SU-DHL-6 (cell line): ENCODE measurements around the gene C19orf38.

Experiments used
- H2AFZ ChIP-seq: fragments of 200-600 bp; sonication (generic); 2 replicates; pipeline ENCODE4 v1.6.1; 2014; ENCODE audit warnings: low read depth, mild to moderate bottlenecking, moderate library complexity, mixed read lengths, antibody characterized with exemption, low read length; ENCODE audit not compliant: severe bottlenecking
- H3F3A ChIP-seq: fragments of 200-600 bp; shearing (Covaris generic); 2 replicates; pipeline ENCODE4 v1.6.0; 2016; ENCODE audit warnings: antibody characterized with exemption, mild to moderate bottlenecking; ENCODE audit not compliant: insufficient read depth
- H3K27ac ChIP-seq: fragments of 200-600 bp; sonication (generic); 2 replicates; pipeline ENCODE4 v1.5.1; 2016; ENCODE audit warnings: low read depth, mild to moderate bottlenecking, low read length, moderate library complexity, mixed read lengths
- H3K27me3 ChIP-seq: fragments of 200-600 bp; sonication (generic), shearing (Covaris generic); 2 replicates; pipeline ENCODE4 v1.6.0; 2014; ENCODE audit warnings: mild to moderate bottlenecking, low read length
- H3K36me3 ChIP-seq: fragments of 200-600 bp; sonication (generic); 2 replicates; pipeline ENCODE4 v1.6.1; 2014; ENCODE audit warnings: mild to moderate bottlenecking, low read length, mixed read lengths
- H3K4me2 ChIP-seq: fragments of 300-600, 200-600 bp; shearing (Covaris generic), sonication (generic); 2 replicates; pipeline ENCODE4 v1.6.0; 2014; ENCODE audit warnings: low read length, low read depth, mild to moderate bottlenecking; ENCODE audit not compliant: poor library complexity, severe bottlenecking
- H3K4me3 ChIP-seq: fragments of 200-600 bp; sonication (generic); 2 replicates; pipeline ENCODE4 v1.5.1; 2014; ENCODE audit warnings: antibody characterized with exemption, low read length, mild to moderate bottlenecking, mixed read lengths; ENCODE audit not compliant: insufficient read depth, poor library complexity, severe bottlenecking
- H3K79me2 ChIP-seq: fragments of 200-600 bp; sonication (generic); 2 replicates; pipeline ENCODE4 v1.6.1; 2014; ENCODE audit warnings: mild to moderate bottlenecking, low read length, moderate library complexity; ENCODE audit not compliant: insufficient read depth
- H3K9ac ChIP-seq: fragments of 200-600 bp; sonication (generic); 2 replicates; pipeline ENCODE4 v1.7.0; 2014; ENCODE audit warnings: mild to moderate bottlenecking, low read length
- H3K9me2 ChIP-seq: fragments of 200-600 bp; sonication (generic); replicated peaks from 2 replicates; pipeline ENCODE4 v1.6.1; 2014; ENCODE audit warnings: low read length; ENCODE audit not compliant: insufficient read depth
- H3K9me3 ChIP-seq: fragments of 200-600 bp; sonication (generic); 2 replicates; pipeline ENCODE4 v1.6.1; 2014; ENCODE audit warnings: low read length, mixed read lengths; ENCODE audit not compliant: insufficient read depth
- H4K20me1 ChIP-seq: fragments of 200-600 bp; sonication (generic); 2 replicates; pipeline ENCODE4 v1.6.1; 2014; ENCODE audit warnings: low read depth, mild to moderate bottlenecking, antibody characterized with exemption, low read length, moderate library complexity, mixed read lengths
- CTCF ChIP-seq: fragments of 200-600 bp; sonication (generic); IDR thresholded peaks from one replicate; pipeline ENCODE4 v1.5.1; 2017; ENCODE audit warnings: antibody characterized with exemption, mild to moderate bottlenecking, low read length, moderate library complexity; ENCODE audit not compliant: insufficient read depth, poor library complexity, severe bottlenecking
- EZH2phosphoT487 ChIP-seq: fragments of 200-600 bp; sonication (generic), shearing (Covaris generic); conservative IDR thresholded peaks from 2 replicates; pipeline ENCODE4 v1.6.1; 2018; ENCODE audit warnings: mild to moderate bottlenecking, antibody characterized with exemption, low read length, moderate library complexity, mixed read lengths

Gene C19orf38

GRCh38 chr19:10846500-10847202, 1.6 kb upstream of the C19orf38 start:
- Histone ChIP-seq H3K79me2 (no peaks in the 10 kb centered on the region), H3K9me2 (no peaks in the 10 kb centered on the region), H3K36me3 (no peaks in the 10 kb centered on the region), H3F3A (no peaks in the 10 kb centered on the region), H4K20me1 (no peaks in the 10 kb centered on the region), H2AFZ (no peak overlapping the region), H3K4me3 (no peak overlapping the region), H3K27me3 (no peaks in the 10 kb centered on the region; the same call in 1 of the 2 replicates), H3K4me2 (no peak overlapping the region), H3K27ac (no peak overlapping the region), H3K9me3 (peaks cover 7% of the 10 kb centered on the region; the same call in 1 of the 2 replicates), H3K9ac (no peak overlapping the region)
- TF ChIP-seq CTCF (no peak), EZH2phosphoT487 (no peak)

- Histone ChIP-seq H2AFZ (no peak overlapping the region), H3K4me2 (no peak overlapping the region), H3K4me3 (no peak overlapping the region), H3K9me3 (peaks cover 7% of the 10 kb centered on the region; the same call in 1 of the 2 replicates), H3K9me2 (no peaks in the 10 kb centered on the region), H3K9ac (no peak overlapping the region), H3K36me3 (no peaks in the 10 kb centered on the region), H3K79me2 (no peaks in the 10 kb centered on the region), H3K27ac (no peak overlapping the region), H4K20me1 (no peaks in the 10 kb centered on the region), H3F3A (no peaks in the 10 kb centered on the region), H3K27me3 (no peaks in the 10 kb centered on the region)
- no peak for TF ChIP-seq EZH2phosphoT487
- no peak for TF ChIP-seq CTCF
Observed at GRCh38 chr19:10850631-10851030, 2.4 kb downstream of the C19orf38 start.

GRCh38 chr19:10852098-10852800, 4.0 kb downstream of the C19orf38 start:
- H3K9me2 ChIP-seq, result no peaks in the 10 kb centered on the region
- no peaks in the 10 kb centered on the region for H3K36me3 ChIP-seq
- H3F3A ChIP-seq, result no peaks in the 10 kb centered on the region
- no peak overlapping the region for H3K4me2 ChIP-seq
- H3K27ac ChIP-seq, result no peak overlapping the region
- no peaks in the 10 kb centered on the region for H3K27me3 ChIP-seq
- no peak overlapping the region for H3K9ac ChIP-seq
- no peaks in the 10 kb centered on the region for H4K20me1 ChIP-seq
- H3K9me3 ChIP-seq, result no peaks in the 10 kb centered on the region
- H3K4me3 ChIP-seq, result no peak overlapping the region
- TF ChIP-seq EZH2phosphoT487 (no peak), CTCF (no peak)
- H3K79me2 ChIP-seq, result no peaks in the 10 kb centered on the region
- no peak overlapping the region for H2AFZ ChIP-seq
